Gastrocnemius medialis (tissue), 4 donors: Measurements from ENCODE around the gene OLFML2A. TPM values are rescaled to one million over a fixed set of nuclear protein-coding genes. Genes with fewer than 3 reads are reported as not detected.

Experiments
- ATAC-seq, 2 donors: fragments of 150-250 bp; one replicate each; pipeline ENCODE4 v1.9.1; 2016
- DNase-seq, 2 donors: peaks; one replicate each; pipeline ENCODE4 v3.0.0-alpha.2; 2019
- H3K27ac ChIP-seq, 4 donors: fragments of 200-600 bp; sonication (generic); 1 replicate in 1 of 4; 2 replicates in 3 of 4; pipeline ENCODE4 v1.5.1; 2016 to 2018; ENCODE audit warnings: mild to moderate bottlenecking in 2 of 4, moderate library complexity in 1 of 4
- H3K27me3 ChIP-seq, 3 donors: fragments of 200-600 bp; sonication (generic) in 2 of 3; 1 replicate in 1 of 3; 2 replicates in 2 of 3; pipeline versions ENCODE4 v1.5.1 to v1.6.0; 2016 to 2019; ENCODE audit warnings: mild to moderate bottlenecking in 1 of 3, moderate library complexity in 1 of 3
- H3K36me3 ChIP-seq, 2 donors: fragments of 200-600 bp; sonication (generic) in 1 of 2; one replicate each; pipeline ENCODE4 v1.5.1; 2017 to 2018
- H3K4me1 ChIP-seq, 2 donors: fragments of 200-600 bp; sonication (generic) in 1 of 2; one replicate each; pipeline ENCODE4 v1.5.1; 2016 to 2017; ENCODE audit warnings: mild to moderate bottlenecking in 2 of 2
- H3K4me3 ChIP-seq, 4 donors: fragments of 200-600 bp; sonication (generic) in 3 of 4; 1 replicate in 1 of 4; 2 replicates in 3 of 4; pipeline ENCODE4 v1.5.1; 2016 to 2019; ENCODE audit warnings: mild to moderate bottlenecking in 2 of 4
- H3K9me3 ChIP-seq, 3 donors: fragments of 200-600 bp; sonication (generic) in 2 of 3; 1 replicate in 1 of 3; 2 replicates in 2 of 3; pipeline ENCODE4 v1.5.1; 2016 to 2019
- POLR2A ChIP-seq, 2 donors: fragments of 450-650 bp; IDR thresholded peaks; one replicate each; pipeline ENCODE4 v1.6.1; 2017; ENCODE audit warnings: antibody characterized with exemption in 2 of 2, mild to moderate bottlenecking in 2 of 2, moderate library complexity in 2 of 2
- in situ Hi-C, 4 donors: fragments of 200-750 bp; cut with MboI; loops; one replicate each; pipeline versions ENCODE4 v1.15.0 to v1.8.0; 2017; ENCODE audit warnings: low sequenced_read_pairs in 4 of 4
- intact Hi-C: fragments of 100-400 bp; cut with DNase I; formaldehyde crosslinking; loops from one replicate; pipeline ENCODE4 v1.15.1; 2023; ENCODE audit warnings: low total_unique reads
- total RNA-seq, 4 donors: library from RNA; depleted of rRNA; stranded (reverse); fragments of >200 nt; gene quantifications; one replicate each; pipeline versions ENCODE4 v1.1.0 to v1.2.3, GENCODE V29; 2016
- TF ChIP-seq, protein P1 (sequence below), 5 experiments: fragments of 450-650 bp in 3 of 5; fragments of 200-600 bp in 2 of 5; sonication (generic) in 2 of 5; IDR thresholded peaks in 4 of 5; conservative IDR thresholded peaks in 1 of 5; 1 replicate in 4 of 5; 2 replicates in 1 of 5; pipeline ENCODE4 v1.5.1; 2016 to 2019; ENCODE audit warnings: antibody characterized with exemption in 5 of 5, mild to moderate bottlenecking in 3 of 5, moderate library complexity in 3 of 5

The OLFML2A gene
- total RNA-seq, 4 donors from 2014 or later: 6.9 to 48.0 (median 32.8) TPM

DNA sequence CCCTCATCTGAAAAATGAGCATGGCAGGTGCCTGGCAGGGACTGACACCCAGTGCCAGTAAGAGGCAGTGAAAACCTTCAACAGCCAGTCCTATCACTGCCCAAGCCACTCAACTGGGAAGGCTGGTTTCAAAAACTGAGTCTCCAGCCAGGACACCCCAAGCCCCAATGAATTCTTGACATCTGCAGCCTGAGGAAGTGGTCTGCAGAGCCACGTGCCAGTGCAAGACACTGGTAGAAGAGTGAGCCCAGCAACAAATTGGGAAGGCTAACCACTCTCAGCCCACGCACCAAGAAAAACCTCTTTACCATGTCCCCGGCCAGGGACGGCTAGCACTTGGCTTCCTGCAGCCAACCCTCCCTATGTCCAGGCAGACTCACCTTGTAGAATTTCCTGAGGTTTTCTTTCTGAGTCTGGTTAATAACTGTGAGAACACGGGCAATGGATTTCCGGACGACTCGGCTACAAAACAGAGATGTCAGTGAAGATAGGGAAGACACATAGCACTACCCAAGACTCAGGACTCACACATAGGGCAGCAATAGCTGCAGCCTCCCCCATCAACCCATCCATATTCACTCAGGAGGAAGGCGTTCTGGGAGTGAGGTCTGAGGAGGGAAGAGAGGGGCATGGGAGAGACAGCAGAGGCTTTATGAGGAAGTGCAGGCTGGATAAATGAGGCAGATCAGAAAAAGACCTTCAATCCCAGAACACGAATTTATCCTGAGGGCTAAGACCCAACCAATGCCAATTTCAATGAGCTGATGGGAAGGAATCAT, 83.1 kb downstream of the OLFML2A start:
- in situ Hi-C loops (loop anchor here in 1 of 4 donors (5.0 kb wide), 1 partner anchor 88 kb away; the partner anchor contains the start of gene NR6A1), intact Hi-C loops (loop anchor here (5.0 to 10.0 kb wide), 3 partner anchors 205 to 382 kb away; partner anchors contain the start of genes HSPA5 and PPP6C)
- peak overlapping the region; percentile 87 to 97 (median 92) for H3K27ac ChIP-seq
- no peaks in the 10 kb centered on the region for H3K9me3 ChIP-seq
- H3K4me3 ChIP-seq: peak overlapping the region in 3 of 4 donors; percentile 85 to 100 (median 99)
- no peak for TF ChIP-seq POLR2A (IDR thresholded peaks at IDR 0.05)
- ATAC-seq: no peak
- no peak for DNase-seq
- peaks cover 0 to 44% of the 10 kb centered on the region in 2 donors for H3K36me3 ChIP-seq
- no peaks in the 10 kb centered on the region for H3K27me3 ChIP-seq
- H3K4me1 ChIP-seq: peaks cover 35 to 38% of the 10 kb centered on the region in 2 donors

- intact Hi-C loops (loop anchor here (5.0 to 10.0 kb wide), 3 partner anchors 206 to 382 kb away; partner anchors contain the start of genes HSPA5 and PPP6C), in situ Hi-C loops (no loop called here)
- H3K4me3 ChIP-seq: peak overlapping the region; percentile 85 to 100 (median 100)
- ATAC-seq: no peak
- H3K27ac ChIP-seq: peak overlapping the region; percentile 87 to 97 (median 92)
- H3K4me1 ChIP-seq: peaks cover 35 to 38% of the 10 kb centered on the region in 2 donors
- H3K36me3 ChIP-seq: peaks cover 0 to 44% of the 10 kb centered on the region in 2 donors
- H3K9me3 ChIP-seq: no peaks in the 10 kb centered on the region
- H3K27me3 ChIP-seq: no peaks in the 10 kb centered on the region
- TF ChIP-seq, protein P1, sequence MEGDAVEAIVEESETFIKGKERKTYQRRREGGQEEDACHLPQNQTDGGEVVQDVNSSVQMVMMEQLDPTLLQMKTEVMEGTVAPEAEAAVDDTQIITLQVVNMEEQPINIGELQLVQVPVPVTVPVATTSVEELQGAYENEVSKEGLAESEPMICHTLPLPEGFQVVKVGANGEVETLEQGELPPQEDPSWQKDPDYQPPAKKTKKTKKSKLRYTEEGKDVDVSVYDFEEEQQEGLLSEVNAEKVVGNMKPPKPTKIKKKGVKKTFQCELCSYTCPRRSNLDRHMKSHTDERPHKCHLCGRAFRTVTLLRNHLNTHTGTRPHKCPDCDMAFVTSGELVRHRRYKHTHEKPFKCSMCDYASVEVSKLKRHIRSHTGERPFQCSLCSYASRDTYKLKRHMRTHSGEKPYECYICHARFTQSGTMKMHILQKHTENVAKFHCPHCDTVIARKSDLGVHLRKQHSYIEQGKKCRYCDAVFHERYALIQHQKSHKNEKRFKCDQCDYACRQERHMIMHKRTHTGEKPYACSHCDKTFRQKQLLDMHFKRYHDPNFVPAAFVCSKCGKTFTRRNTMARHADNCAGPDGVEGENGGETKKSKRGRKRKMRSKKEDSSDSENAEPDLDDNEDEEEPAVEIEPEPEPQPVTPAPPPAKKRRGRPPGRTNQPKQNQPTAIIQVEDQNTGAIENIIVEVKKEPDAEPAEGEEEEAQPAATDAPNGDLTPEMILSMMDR (IDR thresholded peaks at IDR 0.05 in 4 of 5, conservative IDR thresholded peaks at IDR 0.05 in 1 of 5): no peak
- no peak for TF ChIP-seq POLR2A (IDR thresholded peaks at IDR 0.05)
- DNase-seq: no peak
Observed at GRCh38 chr9:124860582-124861341, 83.8 kb downstream of the OLFML2A start.

- TF ChIP-seq POLR2A (IDR thresholded peaks at IDR 0.05): peak; percentile 95 to 97
- TF ChIP-seq, protein P1 (IDR thresholded peaks at IDR 0.05 in 4 of 5, conservative IDR thresholded peaks at IDR 0.05 in 1 of 5): peak in 2 of 5 experiments; percentile 27 to 38
- in situ Hi-C loops: no loop called here
- Histone ChIP-seq H3K27ac (peak within 1 kb of the TSS; percentile 87 to 97 (median 92)), H3K27me3 (no peaks in the 10 kb centered on the region), H3K36me3 (peaks cover 0 to 44% of the 10 kb centered on the region in 2 donors), H3K4me3 (peak within 1 kb of the TSS; percentile 85 to 100 (median 100)), H3K9me3 (no peaks in the 10 kb centered on the region), H3K4me1 (peaks cover 35 to 38% of the 10 kb centered on the region in 2 donors)
- ATAC-seq (peak; percentile 86 to 89), DNase-seq (peak; percentile 91 to 92)
- intact Hi-C loops: loop anchor here (5.0 to 10.0 kb wide), 3 partner anchors 207 to 381 kb away; partner anchors contain the start of genes HSPA5 and PPP6C
Observed at GRCh38 chr9:124861342-124862229, 84.7 kb downstream of the OLFML2A start, which contains the start of the genes ARPC5L and RPL35. Gene ARPC5L (plus strand): TSS chr9:124862130. CDS start chr9:124869291, 7,161 bp downstream. Gene RPL35 (minus strand): TSS chr9:124861957. CDS start chr9:124861912, 45 bp downstream.

DNA sequence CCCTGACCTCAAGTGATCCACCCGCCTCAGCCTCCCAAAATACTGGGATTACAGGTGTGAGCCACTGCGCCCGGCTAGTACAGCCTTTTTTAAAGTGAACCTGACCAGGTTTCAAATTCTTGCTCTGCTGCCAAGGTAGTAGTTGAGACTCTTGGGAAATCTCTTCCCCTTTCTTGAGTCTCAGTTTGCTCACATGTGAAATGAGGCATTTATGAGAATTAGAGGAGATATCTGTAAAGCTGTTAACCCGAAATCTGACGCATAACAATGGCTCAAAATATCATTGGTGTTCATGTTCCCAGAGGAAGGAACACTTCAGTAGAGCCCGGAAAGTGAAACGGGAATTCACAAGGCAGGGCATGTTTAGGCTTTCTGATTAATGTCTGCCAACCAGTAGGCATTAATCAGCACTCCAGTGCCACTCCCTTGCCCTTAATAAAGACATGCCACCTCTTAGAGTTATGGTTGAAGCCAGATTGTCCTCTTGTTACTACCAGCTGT, 86.5 kb downstream of the OLFML2A start:
- no peak overlapping the region for H3K4me3 ChIP-seq
- no peak for TF ChIP-seq POLR2A (IDR thresholded peaks at IDR 0.05)
- TF ChIP-seq, protein P1 (IDR thresholded peaks at IDR 0.05 in 4 of 5, conservative IDR thresholded peaks at IDR 0.05 in 1 of 5): no peak
- H3K27ac ChIP-seq: peak overlapping the region; percentile 87 to 97 (median 92)
- no peaks in the 10 kb centered on the region for H3K9me3 ChIP-seq
- in situ Hi-C loops: no loop called here
- intact Hi-C loops: loop anchor here (5.0 to 10.0 kb wide), 3 partner anchors 209 to 379 kb away; partner anchors contain the start of genes HSPA5 and PPP6C
- ATAC-seq (no peak), DNase-seq (no peak)
- peaks cover 0 to 26% of the 10 kb centered on the region in 2 donors for H3K36me3 ChIP-seq
- no peaks in the 10 kb centered on the region for H3K27me3 ChIP-seq
- peaks cover 46 to 48% of the 10 kb centered on the region in 2 donors for H3K4me1 ChIP-seq

Other genes starting within 250 kb of the OLFML2A start
- 1 to 10 TPM in 3 of 4 donors, under 1 TPM in 1; 0.58 to 5.6 (median 2.1) TPM for gene NR6A1, start 5.8 kb upstream of the OLFML2A start, total RNA-seq
- gene WDR38, start 76.3 kb downstream of the OLFML2A start, total RNA-seq: not detected
- gene RPL35, start 84.8 kb downstream of the OLFML2A start, total RNA-seq: 1,000 to 10,000 TPM; 2,099 to 2,608 (median 2,478) TPM
- gene ARPC5L, start 85.0 kb downstream of the OLFML2A start, total RNA-seq: 10 to 100 TPM; 28.9 to 47.1 (median 29.2) TPM
- gene GOLGA1, start 163.9 kb downstream of the OLFML2A start, total RNA-seq: 10 to 100 TPM; 12.2 to 20.5 (median 18.6) TPM